Measurements from ENCODE around the gene PPP6C. TPM values are rescaled to one million over a fixed set of nuclear protein-coding genes. Genes with fewer than 3 reads are reported as not detected.
A peak's percentile ranks its signal among the peaks of the same experiment; 100 is the strongest.
"Not testable (repeated sequence)": the region's sequence is repeated elsewhere in the genome, so short reads cannot be mapped to it uniquely, and the experiment has no call there.

PPP6C gene
- total and polyA plus RNA-seq, 5 experiments from 2014 or later = 47.2 to 59.0 (median 51.9) TPM

- ATAC-seq = no peak
- H3K4me3 Mint-ChIP-seq = no peak overlapping the region
- POLR2A ChIA-PET = no interaction called here
- no peaks in the 10 kb centered on the region for H3K27me3 Mint-ChIP-seq
- H3K9me3 Mint-ChIP-seq = peaks cover 0 to 5% (median 0%) of the 10 kb centered on the region in 9 donors
- H3K36me3 Mint-ChIP-seq = peaks cover 7 to 23% (median 16%) of the 10 kb centered on the region in 3 donors
- peaks cover 11 to 35% (median 19%) of the 10 kb centered on the region in 4 donors for H3K4me1 Mint-ChIP-seq
- no peak overlapping the region for H3K27ac Mint-ChIP-seq
- DNase-seq = no peak
These were observed 54.6 kb downstream of the PPP6C start for GRCh38 chr9:125134976-125135375.

- peaks cover 0 to 5% (median 0%) of the 10 kb centered on the region in 9 donors for H3K9me3 Mint-ChIP-seq
- peaks cover 7 to 12% (median 11%) of the 10 kb centered on the region in 3 donors for H3K36me3 Mint-ChIP-seq
- H3K27me3 Mint-ChIP-seq = no peaks in the 10 kb centered on the region
- DNase-seq = no peak
- ATAC-seq = no peak
- H3K27ac Mint-ChIP-seq = peak overlapping the region in 2 of 10 donors; percentile 2 to 23
- H3K4me3 Mint-ChIP-seq = no peak overlapping the region
- peaks cover 6 to 24% (median 11%) of the 10 kb centered on the region in 4 donors for H3K4me1 Mint-ChIP-seq
- POLR2A ChIA-PET = interaction anchor here (0.6 to 1.0 kb wide), 3 partner anchors 8 to 100 kb away, joined by 3 read pairs; partner anchors contain the start of gene SCAI
These were observed 55.9 kb downstream of the PPP6C start for GRCh38 chr9:125133403-125134329.

- peaks cover 0 to 5% (median 0%) of the 10 kb centered on the region in 9 donors for H3K9me3 Mint-ChIP-seq
- no peaks in the 10 kb centered on the region for H3K27me3 Mint-ChIP-seq
- H3K4me3 Mint-ChIP-seq = no peak overlapping the region
- DNase-seq = no peak
- H3K27ac Mint-ChIP-seq = peak overlapping the region in 1 of 10 donors; percentile 62
- peaks cover 7 to 30% (median 16%) of the 10 kb centered on the region in 4 donors for H3K4me1 Mint-ChIP-seq
- no peak for ATAC-seq
- peaks cover 6 to 12% (median 7%) of the 10 kb centered on the region in 3 donors for H3K36me3 Mint-ChIP-seq
- POLR2A ChIA-PET = interaction anchor here (0.9 kb wide), 1 partner anchor 11 kb away, joined by 3 read pairs; no protein-coding TSS in a partner anchor
These were observed 57.8 kb downstream of the PPP6C start for GRCh38 chr9:125131778-125132177.

- Mint-ChIP-seq H3K27me3 (peaks cover 0 to 2% (median 0%) of the 10 kb centered on the region in 5 donors), H3K27ac (peak overlapping the region; percentile 77 to 98 (median 84)), H3K4me1 (peaks cover 12 to 43% (median 30%) of the 10 kb centered on the region in 4 donors), H3K9me3 (no peaks in the 10 kb centered on the region), H3K4me3 (peak overlapping the region; percentile 63 to 88 (median 76)), H3K36me3 (peaks cover 0 to 6% (median 3%) of the 10 kb centered on the region in 3 donors)
- DNase-seq = peak; percentile 53 to 94 (median 82)
- peak; percentile 99 to 100 for ATAC-seq
- POLR2A ChIA-PET = interaction anchor here (0.6 to 2.4 kb wide), 14 partner anchors 13 to 712 kb away, joined by 3 to 14 read pairs (median 3); partner anchors contain the start of genes HSPA5 and SCAI
These were observed 63.4 kb downstream of the PPP6C start for GRCh38 chr9:125126019-125126746.

GRCh38 chr9:125125523-125125922 is 64.1 kb downstream of the PPP6C start:
- Mint-ChIP-seq H3K9me3 (no peaks in the 10 kb centered on the region), H3K27ac (peak overlapping the region; percentile 77 to 98 (median 84)), H3K36me3 (peaks cover 0 to 6% (median 3%) of the 10 kb centered on the region in 3 donors), H3K4me3 (peak overlapping the region in 9 of 10 donors; percentile 50 to 88 (median 75)), H3K27me3 (peaks cover 0 to 2% (median 0%) of the 10 kb centered on the region in 5 donors), H3K4me1 (peaks cover 14 to 48% (median 37%) of the 10 kb centered on the region in 4 donors)
- POLR2A ChIA-PET = interaction anchor here (0.6 to 2.4 kb wide), 11 partner anchors 13 to 711 kb away, joined by 3 to 14 read pairs (median 3); partner anchors contain the start of genes HSPA5 and SCAI
- DNase-seq (no peak), ATAC-seq (peak in 1 of 2 donors; percentile 1)

GRCh38 chr9:125121146-125121545 is 68.5 kb downstream of the PPP6C start:
- POLR2A ChIA-PET = interaction anchor here (0.9 kb wide), 1 partner anchor 10 kb away, joined by 3 read pairs; no protein-coding TSS in a partner anchor
- no peak for DNase-seq
- H3K9me3 Mint-ChIP-seq = no peaks in the 10 kb centered on the region
- ATAC-seq = no peak
- peaks cover 0 to 6% (median 0%) of the 10 kb centered on the region in 3 donors for H3K36me3 Mint-ChIP-seq
- peak overlapping the region in 5 of 10 donors; percentile 2 to 63 (median 43) for H3K27ac Mint-ChIP-seq
- H3K4me1 Mint-ChIP-seq = peaks cover 16 to 52% (median 39%) of the 10 kb centered on the region in 4 donors
- H3K4me3 Mint-ChIP-seq = peak overlapping the region in 1 of 10 donors; percentile 15
- H3K27me3 Mint-ChIP-seq = peaks cover 0 to under 1% (median 0%) of the 10 kb centered on the region in 5 donors

- ATAC-seq (peak; percentile 81 to 93), DNase-seq (peak in 5 of 10 donors; percentile 7 to 49 (median 32))
- H3K36me3 Mint-ChIP-seq = peaks cover 0 to 6% (median 0%) of the 10 kb centered on the region in 3 donors
- peak overlapping the region in 4 of 10 donors; percentile 2 to 18 (median 10) for H3K4me3 Mint-ChIP-seq
- POLR2A ChIA-PET = no interaction called here
- peaks cover 9 to 40% (median 30%) of the 10 kb centered on the region in 4 donors for H3K4me1 Mint-ChIP-seq
- H3K27me3 Mint-ChIP-seq = no peaks in the 10 kb centered on the region
- H3K27ac Mint-ChIP-seq = peak overlapping the region in 7 of 10 donors; percentile 5 to 75 (median 43)
- H3K9me3 Mint-ChIP-seq = no peaks in the 10 kb centered on the region
These were observed 69.8 kb downstream of the PPP6C start for GRCh38 chr9:125119643-125120286.

- Mint-ChIP-seq H3K27ac (peak overlapping the region in 2 of 10 donors; percentile 13 to 21), H3K4me1 (peaks cover 9 to 31% (median 25%) of the 10 kb centered on the region in 4 donors)
- not testable (repeated sequence) for ATAC-seq, H3K9me3 Mint-ChIP-seq, H3K27me3 Mint-ChIP-seq, H3K4me3 Mint-ChIP-seq, H3K36me3 Mint-ChIP-seq, DNase-seq
- POLR2A ChIA-PET = interaction anchor here (0.6 kb wide), 1 partner anchor 256 kb away, joined by 10 read pairs; no protein-coding TSS in a partner anchor
These were observed 70.9 kb downstream of the PPP6C start for GRCh38 chr9:125118696-125119095.

GRCh38 chr9:125114503-125114902 is 75.1 kb downstream of the PPP6C start:
- POLR2A ChIA-PET, ATAC-seq, H3K27ac Mint-ChIP-seq, H3K4me3 Mint-ChIP-seq, H3K27me3 Mint-ChIP-seq, DNase-seq: not testable (repeated sequence)
- peaks cover 0 to 13% (median 10%) of the 10 kb centered on the region in 9 donors for H3K9me3 Mint-ChIP-seq
- H3K36me3 Mint-ChIP-seq = peaks cover 16 to 26% (median 17%) of the 10 kb centered on the region in 3 donors
- peaks cover 6 to 18% (median 8%) of the 10 kb centered on the region in 4 donors for H3K4me1 Mint-ChIP-seq

GRCh38 chr9:125110464-125110863 is 79.1 kb downstream of the PPP6C start:
- POLR2A ChIA-PET = no interaction called here
- H3K27ac Mint-ChIP-seq = no peak overlapping the region
- DNase-seq (no peak), ATAC-seq (no peak)
- H3K4me3 Mint-ChIP-seq = no peak overlapping the region
- H3K4me1 Mint-ChIP-seq = peaks cover 2 to 12% (median 3%) of the 10 kb centered on the region in 4 donors
- H3K27me3 Mint-ChIP-seq = no peaks in the 10 kb centered on the region
- H3K36me3 Mint-ChIP-seq = peaks cover 16 to 26% (median 17%) of the 10 kb centered on the region in 3 donors
- peaks cover 0 to 13% (median 10%) of the 10 kb centered on the region in 9 donors for H3K9me3 Mint-ChIP-seq

- Mint-ChIP-seq H3K9me3 (peaks cover 0 to 13% (median 10%) of the 10 kb centered on the region in 9 donors), H3K36me3 (peaks cover 16 to 22% (median 17%) of the 10 kb centered on the region in 3 donors), H3K4me1 (peaks cover 2 to 14% (median 5%) of the 10 kb centered on the region in 4 donors)
- POLR2A ChIA-PET, H3K27ac Mint-ChIP-seq, DNase-seq, H3K4me3 Mint-ChIP-seq, H3K27me3 Mint-ChIP-seq, ATAC-seq: not testable (repeated sequence)
These were observed 81.1 kb downstream of the PPP6C start for GRCh38 chr9:125108541-125108940.
